ENCODE measurements around the gene PLG.

DNA sequence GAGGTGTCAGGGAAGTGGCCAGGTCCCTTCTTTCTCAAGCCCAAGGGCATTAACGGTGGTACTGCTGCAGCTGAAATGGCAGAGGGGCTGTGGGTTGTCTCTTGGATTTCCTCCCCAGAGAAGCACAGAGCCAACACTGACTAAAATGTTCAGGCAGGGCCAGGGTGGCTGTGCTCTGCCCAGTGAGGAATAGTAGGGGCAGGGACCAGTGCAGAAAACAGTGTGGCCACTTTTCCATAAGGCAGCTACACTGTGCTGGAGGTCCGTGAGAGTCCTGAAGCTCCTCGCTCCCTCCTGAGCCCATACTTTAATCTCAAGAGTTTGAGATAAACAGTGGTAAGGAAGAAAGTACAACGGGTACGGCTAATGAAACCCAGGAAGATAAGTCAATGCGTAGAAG lies 42.5 kb upstream of the PLG start:
- TF ChIP-seq, protein P1, sequence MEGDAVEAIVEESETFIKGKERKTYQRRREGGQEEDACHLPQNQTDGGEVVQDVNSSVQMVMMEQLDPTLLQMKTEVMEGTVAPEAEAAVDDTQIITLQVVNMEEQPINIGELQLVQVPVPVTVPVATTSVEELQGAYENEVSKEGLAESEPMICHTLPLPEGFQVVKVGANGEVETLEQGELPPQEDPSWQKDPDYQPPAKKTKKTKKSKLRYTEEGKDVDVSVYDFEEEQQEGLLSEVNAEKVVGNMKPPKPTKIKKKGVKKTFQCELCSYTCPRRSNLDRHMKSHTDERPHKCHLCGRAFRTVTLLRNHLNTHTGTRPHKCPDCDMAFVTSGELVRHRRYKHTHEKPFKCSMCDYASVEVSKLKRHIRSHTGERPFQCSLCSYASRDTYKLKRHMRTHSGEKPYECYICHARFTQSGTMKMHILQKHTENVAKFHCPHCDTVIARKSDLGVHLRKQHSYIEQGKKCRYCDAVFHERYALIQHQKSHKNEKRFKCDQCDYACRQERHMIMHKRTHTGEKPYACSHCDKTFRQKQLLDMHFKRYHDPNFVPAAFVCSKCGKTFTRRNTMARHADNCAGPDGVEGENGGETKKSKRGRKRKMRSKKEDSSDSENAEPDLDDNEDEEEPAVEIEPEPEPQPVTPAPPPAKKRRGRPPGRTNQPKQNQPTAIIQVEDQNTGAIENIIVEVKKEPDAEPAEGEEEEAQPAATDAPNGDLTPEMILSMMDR (IDR thresholded peaks at IDR 0.05), result no peak
- TF ChIP-seq POLR2A (IDR thresholded peaks at IDR 0.05), result no peak

All from uterus (tissue), 2 donors.